Measurements from ENCODE around the gene NXPE4. TPM values are rescaled to one million over a fixed set of nuclear protein-coding genes. Genes with fewer than 3 reads are reported as not detected.
"Not testable (repeated sequence)": the region's sequence is repeated elsewhere in the genome, so short reads cannot be mapped to it uniquely, and the experiment has no call there.

The NXPE4 gene
- polyA plus RNA-seq, 1 of the 3 experiments (the other 2 are of a cell fraction) = not detected

DNA sequence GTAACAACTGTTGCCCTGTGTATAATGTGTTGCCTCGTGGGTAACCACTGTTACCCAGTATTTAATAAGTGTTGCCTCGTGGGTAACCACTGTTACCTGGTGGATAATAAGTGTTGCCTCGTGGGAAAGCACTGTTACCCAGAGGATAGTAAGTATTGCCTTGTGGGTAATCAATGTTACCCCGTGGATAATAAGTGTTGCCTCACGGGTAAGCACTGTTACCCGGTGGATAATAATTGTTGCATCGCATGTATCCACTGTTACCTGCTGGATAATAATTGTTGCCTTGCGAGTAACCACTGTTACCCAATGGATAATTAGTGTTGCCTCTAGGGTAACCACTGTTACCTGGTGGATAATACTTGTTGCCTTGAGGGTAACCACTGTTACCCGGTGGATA is 17.1 kb upstream of the NXPE4 start:
- no peak overlapping the region for H2AFZ ChIP-seq (ENCODE audit: low read depth)
- whole genome bisulfite sequencing (ENCODE audit: low lambda C conversion rate) = 40% methylated on average over 9 of the region's 9 CpGs
- ChIA-PET POLR2A (no interaction called here), CTCF (no interaction called here)
- H3F3A ChIP-seq (replicated peaks; ENCODE audit: insufficient read depth) = no peaks in the 10 kb centered on the region
- H3K36me3 ChIP-seq (replicated peaks in 1 of 2; ENCODE audit: control insufficient read depth in 1 of 2, insufficient read depth in 2 of 2, low read length in 1 of 2) = no peaks in the 10 kb centered on the region
- H3K4me2 ChIP-seq = no peak overlapping the region
- H3K9ac ChIP-seq = no peak overlapping the region
- no peak overlapping the region for H3K4me3 ChIP-seq (ENCODE audit: low read depth in 2 of 2, low read length in 1 of 2)
- H3K27ac ChIP-seq (ENCODE audit: low read depth in 2 of 2, low read length in 1 of 2) = no peak overlapping the region
- no peaks in the 10 kb centered on the region for H3K9me3 ChIP-seq
- H3K4me1 ChIP-seq (ENCODE audit: control insufficient read depth in 1 of 2, insufficient read depth in 2 of 2, low read depth in 1 of 2, low read length in 1 of 2) = no peaks in the 10 kb centered on the region
- no peaks in the 10 kb centered on the region for H3K9me2 ChIP-seq
- no peaks in the 10 kb centered on the region for H3K79me2 ChIP-seq (ENCODE audit: insufficient read depth)
- no peaks in the 10 kb centered on the region for H4K20me1 ChIP-seq (ENCODE audit: insufficient read depth)
- H3K27me3 ChIP-seq (ENCODE audit: insufficient read depth) = no peaks in the 10 kb centered on the region
- no peak for TF ChIP-seq JUND (IDR thresholded peaks at IDR 0.05)
- TF ChIP-seq RFX5 (IDR thresholded peaks at IDR 0.05; ENCODE audit: low read length) = no peak
- TF ChIP-seq GATA2 (CRISPR knock-in tag; IDR thresholded peaks at IDR 0.05) = no peak
- no peak for TF ChIP-seq YY1 (IDR thresholded peaks at IDR 0.05; ENCODE audit: low read depth)
- no peak for TF ChIP-seq TCF12 (IDR thresholded peaks at IDR 0.05)
- TF ChIP-seq, protein P1, sequence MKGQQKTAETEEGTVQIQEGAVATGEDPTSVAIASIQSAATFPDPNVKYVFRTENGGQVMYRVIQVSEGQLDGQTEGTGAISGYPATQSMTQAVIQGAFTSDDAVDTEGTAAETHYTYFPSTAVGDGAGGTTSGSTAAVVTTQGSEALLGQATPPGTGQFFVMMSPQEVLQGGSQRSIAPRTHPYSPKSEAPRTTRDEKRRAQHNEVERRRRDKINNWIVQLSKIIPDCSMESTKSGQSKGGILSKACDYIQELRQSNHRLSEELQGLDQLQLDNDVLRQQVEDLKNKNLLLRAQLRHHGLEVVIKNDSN (IDR thresholded peaks at IDR 0.05; ENCODE audit: borderline replicate concordance, low read depth) = no peak
- TF ChIP-seq, protein P2, sequence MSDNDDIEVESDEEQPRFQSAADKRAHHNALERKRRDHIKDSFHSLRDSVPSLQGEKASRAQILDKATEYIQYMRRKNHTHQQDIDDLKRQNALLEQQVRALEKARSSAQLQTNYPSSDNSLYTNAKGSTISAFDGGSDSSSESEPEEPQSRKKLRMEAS (IDR thresholded peaks at IDR 0.05; ENCODE audit: low read depth) = no peak
- TF ChIP-seq RXRA (IDR thresholded peaks at IDR 0.05; ENCODE audit: borderline replicate concordance, low read depth) = no peak
- no peak for TF ChIP-seq MEF2A (IDR thresholded peaks at IDR 0.05; ENCODE audit: borderline replicate concordance, low read depth)
- no peak for TF ChIP-seq TEAD4 (IDR thresholded peaks at IDR 0.05; ENCODE audit: borderline replicate concordance, insufficient read depth)
- no peak for TF ChIP-seq NRF1 (IDR thresholded peaks at IDR 0.05; ENCODE audit: low read depth, low read length)
- TF ChIP-seq, protein P3, sequence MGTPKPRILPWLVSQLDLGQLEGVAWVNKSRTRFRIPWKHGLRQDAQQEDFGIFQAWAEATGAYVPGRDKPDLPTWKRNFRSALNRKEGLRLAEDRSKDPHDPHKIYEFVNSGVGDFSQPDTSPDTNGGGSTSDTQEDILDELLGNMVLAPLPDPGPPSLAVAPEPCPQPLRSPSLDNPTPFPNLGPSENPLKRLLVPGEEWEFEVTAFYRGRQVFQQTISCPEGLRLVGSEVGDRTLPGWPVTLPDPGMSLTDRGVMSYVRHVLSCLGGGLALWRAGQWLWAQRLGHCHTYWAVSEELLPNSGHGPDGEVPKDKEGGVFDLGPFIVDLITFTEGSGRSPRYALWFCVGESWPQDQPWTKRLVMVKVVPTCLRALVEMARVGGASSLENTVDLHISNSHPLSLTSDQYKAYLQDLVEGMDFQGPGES (IDR thresholded peaks at IDR 0.05; ENCODE audit: low read depth, low read length) = no peak
- TF ChIP-seq FOXM1 (IDR thresholded peaks at IDR 0.05; ENCODE audit: low read depth) = no peak
- TF ChIP-seq MXI1 (IDR thresholded peaks at IDR 0.05; ENCODE audit: low read depth, low read length) = no peak
- no peak for DNase-seq

DNA sequence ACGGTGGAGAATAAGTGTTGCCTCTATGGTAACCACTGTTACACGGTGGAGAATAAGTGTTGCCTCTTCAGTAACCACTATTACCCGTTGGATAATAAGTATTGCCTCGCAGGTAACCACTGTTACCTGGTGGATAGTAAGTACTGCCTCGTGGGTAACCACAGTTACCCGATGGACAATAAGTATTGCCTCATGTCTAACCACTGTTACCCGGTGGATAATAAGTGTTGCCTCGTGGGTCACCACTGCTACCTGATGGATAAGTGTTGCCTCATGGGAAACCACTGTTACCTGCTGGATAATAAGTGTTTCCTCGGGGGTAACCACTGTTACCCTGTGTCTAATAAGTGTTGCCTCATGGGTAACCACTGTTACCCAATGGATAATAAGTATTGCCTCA is 16.6 kb upstream of the NXPE4 start:
- 25% methylated on average over 9 of the region's 9 CpGs for WGBS (ENCODE audit: low lambda C conversion rate)
- DNase-seq; H3K36me3 ChIP-seq (replicated peaks in 1 of 2; ENCODE audit: control insufficient read depth in 1 of 2, insufficient read depth in 2 of 2, low read length in 1 of 2); H4K20me1 ChIP-seq (ENCODE audit: insufficient read depth); H3K4me3 ChIP-seq (ENCODE audit: low read depth in 2 of 2, low read length in 1 of 2); H3K79me2 ChIP-seq (ENCODE audit: insufficient read depth); H3K4me1 ChIP-seq (ENCODE audit: control insufficient read depth in 1 of 2, insufficient read depth in 2 of 2, low read depth in 1 of 2, low read length in 1 of 2); H2AFZ ChIP-seq (ENCODE audit: low read depth); CTCF ChIA-PET; H3K4me2 ChIP-seq; H3F3A ChIP-seq (replicated peaks; ENCODE audit: insufficient read depth); H3K9ac ChIP-seq; H3K27ac ChIP-seq (ENCODE audit: low read depth in 2 of 2, low read length in 1 of 2); H3K9me3 ChIP-seq; POLR2A ChIA-PET; H3K27me3 ChIP-seq (ENCODE audit: insufficient read depth); H3K9me2 ChIP-seq: not testable (repeated sequence)

All from SK-N-SH (cell line).